Psoas muscle (tissue), 8 donors: ENCODE data around the gene CHST11. TPM values are rescaled to one million over a fixed set of nuclear protein-coding genes. Genes with fewer than 3 reads are reported as not detected.

ENCODE experiments used
- ATAC-seq, 4 donors: fragments of 200-7000 bp; cut with Tn5 transposase; one replicate each; pipeline ENCODE4 v1.9.1; 2020; ENCODE audit warnings: moderate library complexity in 3 of 4, mild to moderate bottlenecking in 2 of 4
- DNase-seq, 2 donors: peaks; one replicate each; pipeline ENCODE4 v3.0.0-alpha.2; 2020
- H3K27ac ChIP-seq: fragments of 200-600 bp; one replicate; pipeline ENCODE4 v1.8.0; 2022
- H3K27me3 ChIP-seq, 3 donors: fragments of 200-600 bp in 1 of 3; one replicate each; pipeline versions ENCODE4 v1.6.1 to v1.8.0; 2013 to 2022; ENCODE audit warnings: low read length in 2 of 3, mild to moderate bottlenecking in 2 of 3, moderate library complexity in 1 of 3; ENCODE audit not compliant: insufficient read depth in 3 of 3
- H3K36me3 ChIP-seq, 2 donors: fragments of 200-600 bp in 1 of 2; one replicate each; pipeline versions ENCODE4 v1.6.1 to v1.8.0; 2013 to 2022; ENCODE audit warnings: low read depth in 1 of 2, mild to moderate bottlenecking in 1 of 2, moderate library complexity in 1 of 2; ENCODE audit not compliant: insufficient read depth in 1 of 2
- H3K4me1 ChIP-seq: fragments of 200-600 bp; one replicate; pipeline ENCODE4 v1.8.0; 2022
- H3K4me3 ChIP-seq: fragments of 200-600 bp; one replicate; pipeline ENCODE4 v1.8.0; 2022; ENCODE audit warnings: mild to moderate bottlenecking
- H3K9me3 ChIP-seq: fragments of 200-600 bp; one replicate; pipeline ENCODE4 v1.8.0; 2022
- CTCF ChIP-seq: fragments of 200-600 bp; IDR thresholded peaks from one replicate; pipeline ENCODE4 v1.8.0; 2022; ENCODE audit warnings: antibody characterized with exemption
- whole genome bisulfite sequencing, 3 donors: extraction: QIAGEN DNeasy Blood & Tissue Kit; methylation state at CpG; one replicate each; pipeline versions ENCODE4 v1.1.6 to v1.1.7; 2013; 5-methylcytosine and 5-hydroxymethylcytosine counted together
- intact Hi-C, 2 donors: fragments of 100-400 bp; cut with DNase I; formaldehyde crosslinking; loops; one replicate each; pipeline versions ENCODE4 v1.11.0 to v1.14.2; 2022
- polyA plus RNA-seq, 3 donors: library from polyadenylated mRNA; stranded (reverse); fragments of 200-250 nt; gene quantifications; one replicate each; pipeline ENCODE4 v1.2.3, GENCODE V29; 2013
- total RNA-seq, 4 donors: library from RNA; stranded (reverse); fragmentation: NEBNext Ultra II Directional in 2 of 4; extraction: Animal tissue kit (Norgen Biotek cat#: 25700) in 2 of 4; gene quantifications; one replicate each; pipeline versions ENCODE4 v1.2.1 to v1.2.4, GENCODE V29; 2021 to 2023
- donor health status: healthy with polysubstance abuse.
- donor health status: DM: no; HTN: no; CAD: no; lungs with moderate emphysema.
- donor health status: Bipolar disorder and iron deficiency.
- donor health status: healthy.
- donor health status: DM: yes; HTN: yes; CAD: no.
- donor health status: DM: no; HTN: no; CAD: no.
- donor health status: DM: no; HTN: no; CAD: no.
- donor health status: DM: yes; HTN: yes; CAD: no.

CHST11 gene
- total and polyA plus RNA-seq, 7 donors = 0.52 to 1.6 (median 1.0) TPM

GRCh38 chr12:104473374-104473983, 16.7 kb downstream of the CHST11 start:
- no peaks in the 10 kb centered on the region for H3K4me1 ChIP-seq
- H3K4me3 ChIP-seq = no peak overlapping the region
- TF ChIP-seq CTCF = no peak
- DNase-seq = no peak
- H3K27me3 ChIP-seq = no peaks in the 10 kb centered on the region
- no peak for ATAC-seq
- H3K9me3 ChIP-seq = no peaks in the 10 kb centered on the region
- WGBS, 3 donors = 62 to 69% (median 68%) methylated on average over 10 of the region's 10 CpGs
- no peak overlapping the region for H3K27ac ChIP-seq
- H3K36me3 ChIP-seq = no peaks in the 10 kb centered on the region
- intact Hi-C loops = no loop called here

- no peak for ATAC-seq
- WGBS, 3 donors = 35 to 46% (median 43%) methylated on average over 1 of the region's 1 CpG
- no peak overlapping the region for H3K4me3 ChIP-seq
- H3K27ac ChIP-seq = no peak overlapping the region
- no peaks in the 10 kb centered on the region for H3K27me3 ChIP-seq
- H3K9me3 ChIP-seq = no peaks in the 10 kb centered on the region
- no peak for TF ChIP-seq CTCF
- DNase-seq = no peak
- intact Hi-C loops = no loop called here
- H3K4me1 ChIP-seq = no peaks in the 10 kb centered on the region
- H3K36me3 ChIP-seq = no peaks in the 10 kb centered on the region
Observed at GRCh38 chr12:104475271-104475670, 18.5 kb downstream of the CHST11 start.

- Histone ChIP-seq H3K27me3 (no peaks in the 10 kb centered on the region), H3K9me3 (no peaks in the 10 kb centered on the region), H3K4me1 (no peaks in the 10 kb centered on the region), H3K36me3 (no peaks in the 10 kb centered on the region), H3K4me3 (no peak overlapping the region), H3K27ac (no peak overlapping the region)
- 67 to 71% (median 68%) methylated on average over 6 of the region's 6 CpGs for WGBS, 3 donors
- DNase-seq = no peak
- no peak for ATAC-seq
- TF ChIP-seq CTCF = no peak
- intact Hi-C loops = no loop called here
Observed at GRCh38 chr12:104477510-104478390, 21.0 kb downstream of the CHST11 start.

- DNase-seq (no peak), ATAC-seq (peak in 1 of 4 donors; percentile 20)
- 69 to 77% (median 70%) methylated on average over 8 of the region's 8 CpGs for WGBS, 3 donors
- Histone ChIP-seq H3K36me3 (no peaks in the 10 kb centered on the region), H3K27ac (no peak overlapping the region), H3K4me3 (no peak overlapping the region), H3K4me1 (no peaks in the 10 kb centered on the region), H3K9me3 (no peaks in the 10 kb centered on the region), H3K27me3 (no peaks in the 10 kb centered on the region)
- intact Hi-C loops = no loop called here
- no peak for TF ChIP-seq CTCF
Observed at GRCh38 chr12:104478396-104479122, 21.8 kb downstream of the CHST11 start.
